ENCODE measurements around the gene STXBP6.

DNA sequence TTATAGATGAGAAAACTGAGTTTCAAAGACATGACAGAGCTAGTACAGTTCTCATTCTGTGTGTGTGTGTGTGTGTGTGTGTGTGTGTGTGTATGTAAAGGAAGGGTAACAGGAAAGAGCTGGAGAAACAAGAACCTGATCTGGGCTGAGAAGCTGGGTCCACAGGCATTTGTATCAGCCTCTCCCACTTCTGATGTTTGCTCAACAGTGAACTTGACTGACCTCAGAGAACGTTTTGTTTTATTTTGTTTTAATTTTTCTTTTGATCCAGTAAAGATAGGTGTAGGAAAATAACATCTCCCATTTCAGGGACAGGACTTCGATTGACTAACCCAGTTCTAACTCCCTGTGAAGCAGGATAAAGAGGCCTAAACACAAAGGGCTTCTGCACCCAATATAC is 85.4 kb downstream of the STXBP6 start:
- TF ChIP-seq, protein P1, sequence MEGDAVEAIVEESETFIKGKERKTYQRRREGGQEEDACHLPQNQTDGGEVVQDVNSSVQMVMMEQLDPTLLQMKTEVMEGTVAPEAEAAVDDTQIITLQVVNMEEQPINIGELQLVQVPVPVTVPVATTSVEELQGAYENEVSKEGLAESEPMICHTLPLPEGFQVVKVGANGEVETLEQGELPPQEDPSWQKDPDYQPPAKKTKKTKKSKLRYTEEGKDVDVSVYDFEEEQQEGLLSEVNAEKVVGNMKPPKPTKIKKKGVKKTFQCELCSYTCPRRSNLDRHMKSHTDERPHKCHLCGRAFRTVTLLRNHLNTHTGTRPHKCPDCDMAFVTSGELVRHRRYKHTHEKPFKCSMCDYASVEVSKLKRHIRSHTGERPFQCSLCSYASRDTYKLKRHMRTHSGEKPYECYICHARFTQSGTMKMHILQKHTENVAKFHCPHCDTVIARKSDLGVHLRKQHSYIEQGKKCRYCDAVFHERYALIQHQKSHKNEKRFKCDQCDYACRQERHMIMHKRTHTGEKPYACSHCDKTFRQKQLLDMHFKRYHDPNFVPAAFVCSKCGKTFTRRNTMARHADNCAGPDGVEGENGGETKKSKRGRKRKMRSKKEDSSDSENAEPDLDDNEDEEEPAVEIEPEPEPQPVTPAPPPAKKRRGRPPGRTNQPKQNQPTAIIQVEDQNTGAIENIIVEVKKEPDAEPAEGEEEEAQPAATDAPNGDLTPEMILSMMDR (IDR thresholded peaks at IDR 0.05; ENCODE audit: insufficient read depth, low read length) = no peak
- TF ChIP-seq POLR2AphosphoS5 (IDR thresholded peaks at IDR 0.05; ENCODE audit: low read depth) = no peak
